HG03196 (cell line): ENCODE data around the gene SPACA5.
"Not testable (repeated sequence)": the region's sequence is repeated elsewhere in the genome, so short reads cannot be mapped to it uniquely, and the experiment has no call there.

Source experiments
- ATAC-seq: cut with Tn5 transposase; IDR thresholded peaks from one replicate; pipeline ENCODE4 v1.9.1; 2021; ENCODE audit not compliant: unreplicated experiment

Gene SPACA5

GRCh38 chrX:48021026-48021900 lies 14.5 kb downstream of the SPACA5 start:
- ATAC-seq, result peak; percentile 63

DNA sequence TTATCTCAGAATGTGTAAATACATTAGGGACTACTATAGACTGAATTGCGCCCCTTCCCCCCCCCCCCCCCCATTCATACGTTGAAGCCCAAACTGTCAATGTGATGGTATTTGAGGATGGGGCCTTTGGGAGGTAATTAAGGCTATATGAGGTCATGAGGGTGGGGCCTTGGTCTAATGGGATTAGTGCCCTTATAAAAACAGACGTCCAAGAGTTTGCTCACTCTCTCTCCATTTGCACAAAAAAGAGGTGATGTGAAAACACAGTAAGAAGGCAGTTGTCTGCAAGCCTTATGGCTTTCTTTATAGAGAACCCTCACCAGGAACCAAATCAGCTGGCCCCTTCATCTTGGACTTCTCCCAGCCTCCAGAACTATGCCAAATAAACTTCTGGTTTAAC lies 15.3 kb downstream of the SPACA5 start:
- no peak for ATAC-seq

DNA sequence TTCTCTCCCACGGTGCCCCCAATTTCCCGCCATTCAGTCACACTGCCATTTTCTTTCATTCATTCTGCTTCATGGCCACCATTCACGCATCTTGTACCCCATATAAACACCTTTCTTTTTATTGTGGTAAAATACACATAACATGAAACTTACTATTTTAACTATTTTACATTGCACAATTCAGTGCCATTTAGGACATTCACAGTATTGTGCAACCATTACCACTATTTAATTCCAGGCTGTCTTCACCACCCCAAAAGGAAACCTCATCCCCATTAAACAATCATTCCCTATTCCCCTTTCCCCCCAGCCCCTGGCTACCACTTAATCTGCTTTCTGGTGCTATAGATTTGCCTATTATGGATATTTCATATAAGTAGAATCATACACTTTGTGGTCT lies 15.9 kb downstream of the SPACA5 start:
- no peak for ATAC-seq

DNA sequence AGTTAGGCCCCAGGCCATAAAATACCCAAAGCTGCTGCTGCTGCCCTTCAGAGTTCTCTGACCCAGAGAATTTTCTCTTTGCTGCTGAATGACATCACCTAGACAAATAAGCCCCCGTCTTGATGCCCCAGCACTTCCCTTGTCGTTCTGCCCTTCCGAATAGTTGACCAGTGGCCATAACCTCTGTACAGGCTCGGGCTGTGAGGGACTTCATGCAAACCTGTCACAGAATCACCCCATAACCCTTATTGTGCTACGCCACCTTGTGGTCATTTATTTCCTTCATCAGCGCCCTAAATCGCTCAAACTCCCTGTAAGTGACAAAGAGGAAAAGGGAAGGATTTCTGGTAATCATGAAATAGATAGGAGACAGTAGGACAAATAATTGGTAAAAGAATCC lies 18.8 kb downstream of the SPACA5 start:
- no peak for ATAC-seq

GRCh38 chrX:48027545-48027944 lies 20.8 kb downstream of the SPACA5 start:
- ATAC-seq, result not testable (repeated sequence)

GRCh38 chrX:48028091-48028490 lies 21.3 kb downstream of the SPACA5 start:
- no peak for ATAC-seq

DNA sequence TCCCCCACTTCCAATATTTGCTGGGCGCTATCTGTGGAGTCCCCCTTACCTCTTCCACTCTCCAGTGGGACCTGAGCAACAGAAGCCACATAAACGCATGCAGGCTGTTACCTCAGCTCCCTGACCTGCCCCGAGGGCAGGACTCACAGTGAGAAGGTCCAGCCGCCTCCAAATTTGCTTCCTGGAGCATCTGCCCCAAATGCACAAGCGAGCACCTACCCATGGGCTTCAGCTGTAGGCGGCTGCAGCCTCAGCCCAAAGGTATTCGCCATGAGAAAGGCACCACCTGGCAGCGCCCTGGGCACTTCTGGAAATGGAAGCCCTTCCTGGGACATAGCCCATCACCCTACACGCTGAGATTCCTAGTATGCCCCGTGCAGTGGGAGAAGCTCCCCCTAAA lies 23.4 kb downstream of the SPACA5 start:
- no peak for ATAC-seq

DNA sequence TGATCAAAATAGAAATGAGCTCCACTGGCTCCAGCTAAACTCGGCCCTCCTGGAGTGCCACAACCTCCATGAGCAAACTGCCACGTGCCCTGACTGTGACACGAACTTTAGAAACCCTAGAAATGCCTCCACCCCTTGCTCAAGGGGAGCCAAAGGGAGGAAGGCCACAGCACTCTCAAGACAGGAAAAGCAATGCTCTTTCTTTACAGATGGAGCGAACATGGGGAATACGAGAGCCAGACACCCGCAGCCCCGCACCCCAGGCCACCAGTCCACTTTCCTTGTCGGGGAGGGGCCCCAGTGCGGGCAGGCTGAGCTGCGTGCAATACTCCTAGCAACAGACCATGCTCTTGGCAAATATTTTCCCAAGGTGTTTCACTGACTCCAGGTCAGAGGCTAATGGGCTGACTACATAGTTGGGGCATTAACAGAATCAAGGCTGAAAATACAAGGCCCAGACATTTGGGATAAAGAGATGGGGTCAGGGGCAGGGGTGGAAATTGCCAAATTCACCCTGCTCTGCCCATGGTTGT lies 23.9 kb downstream of the SPACA5 start:
- ATAC-seq, result not testable (repeated sequence)

- ATAC-seq, result no peak
Observed at GRCh38 chrX:48035891-48036290, 29.1 kb downstream of the SPACA5 start.

- ATAC-seq, result no peak
Observed at GRCh38 chrX:48043056-48043455, 36.3 kb downstream of the SPACA5 start.

DNA sequence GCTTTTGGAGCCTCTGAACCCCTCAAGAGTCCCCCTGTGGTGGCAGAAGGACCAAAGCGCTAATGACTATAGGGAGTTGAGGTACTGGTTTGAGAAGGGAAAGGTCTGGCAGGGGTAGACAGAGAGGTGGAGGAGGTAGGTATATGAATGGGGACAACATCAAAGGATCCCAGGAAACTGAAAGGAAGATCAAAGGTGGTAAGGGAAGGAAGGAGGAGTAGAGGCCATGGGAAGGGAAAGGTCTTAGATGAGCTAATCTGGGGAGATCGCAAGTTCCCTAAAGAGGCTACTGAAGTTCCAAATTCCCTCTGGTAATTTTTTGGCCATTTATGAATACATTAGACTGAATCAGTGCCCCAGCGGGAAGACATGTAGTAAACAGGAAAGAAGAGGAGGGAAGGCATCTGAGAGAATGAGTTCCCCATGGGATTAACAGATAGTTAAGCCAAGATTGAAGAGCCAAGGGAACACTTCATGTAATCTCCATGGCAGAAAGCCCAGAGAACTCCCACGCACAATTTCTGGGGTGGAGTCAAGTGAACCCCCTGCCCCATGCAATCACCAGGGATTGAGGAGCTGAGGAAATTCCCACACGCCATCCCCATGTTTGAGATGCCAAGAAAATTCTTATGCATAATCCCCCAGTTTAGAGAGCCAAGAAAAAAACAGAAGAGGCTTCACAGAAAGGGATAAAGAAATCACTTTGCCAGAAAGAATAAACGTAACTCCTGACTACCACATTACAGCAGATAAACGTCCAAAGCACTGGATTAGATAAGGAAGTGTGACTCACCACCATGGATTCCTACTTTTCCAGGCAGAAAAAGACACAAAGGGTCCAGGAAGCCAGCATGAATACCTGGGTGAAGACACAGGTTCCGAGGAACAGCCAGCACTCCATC lies 38.9 kb downstream of the SPACA5 start:
- ATAC-seq, result no peak

GRCh38 chrX:48046846-48047245 lies 40.1 kb downstream of the SPACA5 start:
- no peak for ATAC-seq

- ATAC-seq, result no peak
Observed at GRCh38 chrX:48058621-48059295, 52.0 kb downstream of the SPACA5 start.

DNA sequence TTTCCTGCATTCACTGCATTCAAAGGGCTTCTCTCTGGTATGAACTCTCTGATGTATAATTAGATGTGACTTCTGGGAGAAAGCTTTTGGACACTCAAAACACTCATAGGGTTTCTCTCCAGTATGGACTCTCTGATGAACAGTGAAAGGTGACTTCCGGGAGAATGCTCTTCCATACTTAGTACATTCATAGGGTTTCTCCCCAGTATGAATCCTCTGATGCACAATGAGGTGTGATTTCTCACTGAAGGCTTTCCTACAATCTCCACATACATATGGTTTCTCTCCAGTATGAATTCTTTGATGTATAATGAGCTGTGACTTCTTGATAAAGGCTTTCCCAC lies 52.5 kb downstream of the SPACA5 start:
- no peak for ATAC-seq
